Prostate gland (tissue), 2 donors: ENCODE measurements around the gene DIPK1B. TPM values are rescaled to one million over a fixed set of nuclear protein-coding genes. Genes with fewer than 3 reads are reported as not detected.
"Not testable (repeated sequence)": the region's sequence is repeated elsewhere in the genome, so short reads cannot be mapped to it uniquely, and the experiment has no call there.

ENCODE experiments used
- DNase-seq: peaks from one replicate; pipeline ENCODE4 v3.0.0-alpha.2; 2019; ENCODE audit warnings: low spot score
- H3K27ac ChIP-seq, 2 donors: fragments of 200-600 bp; sonication (generic); 2 replicates each; pipeline ENCODE4 v1.5.1; 2017 to 2019
- H3K27me3 ChIP-seq: fragments of 200-600 bp; sonication (generic); replicated peaks from 2 replicates; pipeline ENCODE4 v1.5.1; 2019; ENCODE audit not compliant: insufficient read depth
- H3K36me3 ChIP-seq, 2 donors: fragments of 200-600 bp; sonication (generic); 1 replicate in 1 of 2; 2 replicates in 1 of 2; pipeline versions ENCODE4 v1.5.1 to v1.8.1; 2017 to 2019
- H3K4me1 ChIP-seq: fragments of 200-600 bp; sonication (generic); replicated peaks from 2 replicates; pipeline ENCODE4 v1.5.1; 2019
- H3K4me3 ChIP-seq, 2 donors: fragments of 200-600 bp; sonication (generic); 2 replicates each; pipeline ENCODE4 v1.5.1; 2017 to 2019
- H3K9me3 ChIP-seq: fragments of 200-600 bp; sonication (generic); 2 replicates; pipeline ENCODE4 v1.5.1; 2017
- POLR2A ChIP-seq: fragments of 450-650 bp; IDR thresholded peaks from one replicate; pipeline ENCODE4 v1.6.1; 2016; ENCODE audit warnings: antibody characterized with exemption, mild to moderate bottlenecking
- POLR2AphosphoS5 ChIP-seq: sonication (generic); formaldehyde crosslinking; IDR thresholded peaks from one replicate; pipeline ENCODE4 v1.6.1; 2017; ENCODE audit warnings: antibody characterized with exemption
- WGBS: methylation state at CpG from one replicate; pipeline ENCODE4 v1.1.5; 2018; 5-methylcytosine and 5-hydroxymethylcytosine counted together
- intact Hi-C: fragments of 100-400 bp; cut with DNase I; formaldehyde crosslinking; loops from one replicate; pipeline ENCODE4 v1.14.2; 2022
- total RNA-seq, 2 donors: library from RNA; depleted of rRNA; stranded (reverse); fragments of >200 nt; gene quantifications; one replicate each; pipeline ENCODE4 v1.1.0, GENCODE V29; 2016
- TF ChIP-seq, protein P1 (sequence below), 4 experiments: fragments of 200-600 bp in 2 of 4; fragments of 450-650 bp in 2 of 4; sonication (generic) in 2 of 4; IDR thresholded peaks; 1 replicate in 3 of 4; 2 replicates in 1 of 4; pipeline ENCODE4 v1.5.1; 2016 to 2019; ENCODE audit warnings: antibody characterized with exemption in 4 of 4, mild to moderate bottlenecking in 2 of 4, moderate library complexity in 2 of 4

Gene DIPK1B
- total RNA-seq, 2 donors from 2014 or later, result 18.9 to 27.8 TPM

GRCh38 chr9:136762915-136763648 lies 50.7 kb downstream of the DIPK1B start:
- 18% methylated on average over 34 of the region's 37 CpGs for WGBS
- no peak overlapping the region for H3K27ac ChIP-seq
- no peak overlapping the region for H3K4me3 ChIP-seq
- TF ChIP-seq POLR2A (no peak), POLR2AphosphoS5 (no peak)
- TF ChIP-seq, protein P1, sequence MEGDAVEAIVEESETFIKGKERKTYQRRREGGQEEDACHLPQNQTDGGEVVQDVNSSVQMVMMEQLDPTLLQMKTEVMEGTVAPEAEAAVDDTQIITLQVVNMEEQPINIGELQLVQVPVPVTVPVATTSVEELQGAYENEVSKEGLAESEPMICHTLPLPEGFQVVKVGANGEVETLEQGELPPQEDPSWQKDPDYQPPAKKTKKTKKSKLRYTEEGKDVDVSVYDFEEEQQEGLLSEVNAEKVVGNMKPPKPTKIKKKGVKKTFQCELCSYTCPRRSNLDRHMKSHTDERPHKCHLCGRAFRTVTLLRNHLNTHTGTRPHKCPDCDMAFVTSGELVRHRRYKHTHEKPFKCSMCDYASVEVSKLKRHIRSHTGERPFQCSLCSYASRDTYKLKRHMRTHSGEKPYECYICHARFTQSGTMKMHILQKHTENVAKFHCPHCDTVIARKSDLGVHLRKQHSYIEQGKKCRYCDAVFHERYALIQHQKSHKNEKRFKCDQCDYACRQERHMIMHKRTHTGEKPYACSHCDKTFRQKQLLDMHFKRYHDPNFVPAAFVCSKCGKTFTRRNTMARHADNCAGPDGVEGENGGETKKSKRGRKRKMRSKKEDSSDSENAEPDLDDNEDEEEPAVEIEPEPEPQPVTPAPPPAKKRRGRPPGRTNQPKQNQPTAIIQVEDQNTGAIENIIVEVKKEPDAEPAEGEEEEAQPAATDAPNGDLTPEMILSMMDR (IDR thresholded peaks at IDR 0.05), result no peak
- H3K36me3 ChIP-seq, result no peaks in the 10 kb centered on the region
- H3K4me1 ChIP-seq, result no peaks in the 10 kb centered on the region
- DNase-seq, result no peak
- intact Hi-C loops, result no loop called here
- H3K9me3 ChIP-seq, result no peaks in the 10 kb centered on the region
- H3K27me3 ChIP-seq, result no peaks in the 10 kb centered on the region

DNA sequence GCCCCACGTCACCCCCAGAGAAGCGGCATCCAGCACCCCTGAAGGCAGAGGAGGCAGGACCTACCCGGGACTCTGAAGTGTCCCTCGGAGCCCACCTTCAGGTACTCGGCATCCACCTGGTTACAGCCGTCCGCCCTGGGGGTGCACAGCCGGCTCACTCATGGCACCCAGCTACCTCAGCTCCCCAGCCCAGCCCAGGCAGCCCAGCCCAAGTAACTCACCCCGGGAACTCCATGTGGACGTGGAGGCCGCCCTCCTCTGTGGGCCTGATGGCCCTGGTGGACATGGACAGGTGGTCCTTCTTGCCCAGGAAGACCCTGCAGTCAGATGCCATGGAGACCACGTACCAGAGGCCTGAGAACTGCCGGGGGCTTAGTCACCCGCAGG lies 51.3 kb downstream of the DIPK1B start:
- intact Hi-C loops, result no loop called here
- Histone ChIP-seq H3K4me1 (no peaks in the 10 kb centered on the region), H3K9me3 (no peaks in the 10 kb centered on the region), H3K27ac (no peak overlapping the region), H3K27me3 (no peaks in the 10 kb centered on the region), H3K4me3 (no peak overlapping the region), H3K36me3 (no peaks in the 10 kb centered on the region)
- TF ChIP-seq, protein P1 (IDR thresholded peaks at IDR 0.05), result no peak
- TF ChIP-seq POLR2AphosphoS5 (no peak), POLR2A (no peak)
- 72% methylated on average over 14 of the region's 14 CpGs for WGBS
- no peak for DNase-seq

- Histone ChIP-seq H3K27ac (no peak within 1 kb of the TSS), H3K4me1 (no peaks in the 10 kb centered on the region), H3K4me3 (no peak within 1 kb of the TSS), H3K27me3 (no peaks in the 10 kb centered on the region), H3K36me3 (no peaks in the 10 kb centered on the region), H3K9me3 (no peaks in the 10 kb centered on the region)
- no peak for DNase-seq
- intact Hi-C loops, result no loop called here
- TF ChIP-seq, protein P1 (IDR thresholded peaks at IDR 0.05), result no peak
- no peak for TF ChIP-seq POLR2AphosphoS5
- TF ChIP-seq POLR2A, result no peak
- WGBS, result 67% methylated on average over 11 of the region's 14 CpGs
These were observed 52.0 kb downstream of the DIPK1B start, which contains the start of gene LCN15 for GRCh38 chr9:136764301-136764891. LCN15 (minus strand) TSS chr9:136764518; CDS start chr9:136764488, 30 bp downstream.

DNA sequence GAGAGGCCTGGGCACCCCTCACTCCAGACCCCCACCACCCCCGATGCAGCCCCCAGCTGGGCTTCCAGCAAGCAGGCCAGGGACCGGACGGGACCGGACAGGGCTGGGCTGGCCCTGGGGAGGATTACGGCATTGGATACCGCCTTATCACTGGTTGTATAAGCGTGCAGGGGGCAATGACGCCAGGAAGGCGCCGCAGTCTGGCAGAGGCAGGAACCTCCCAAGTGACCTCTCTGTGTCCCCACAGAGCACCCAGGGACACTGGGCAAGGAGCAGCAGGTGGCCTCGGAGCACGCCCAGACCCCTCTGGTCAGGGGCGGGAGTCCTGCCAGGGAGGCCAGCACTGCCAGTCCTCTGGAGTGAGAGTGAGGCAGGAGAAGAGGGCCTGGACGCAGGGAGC lies 52.7 kb downstream of the DIPK1B start:
- H3K27ac ChIP-seq, result no peak overlapping the region
- 84% methylated on average over 14 of the region's 14 CpGs for WGBS
- no peak overlapping the region for H3K4me3 ChIP-seq
- H3K9me3 ChIP-seq, result no peaks in the 10 kb centered on the region
- H3K4me1 ChIP-seq, result no peaks in the 10 kb centered on the region
- intact Hi-C loops, result no loop called here
- DNase-seq, result no peak
- H3K36me3 ChIP-seq, result no peaks in the 10 kb centered on the region
- TF ChIP-seq POLR2AphosphoS5 (no peak), POLR2A (no peak)
- no peaks in the 10 kb centered on the region for H3K27me3 ChIP-seq

- H3K4me1 ChIP-seq, intact Hi-C loops, H3K9me3 ChIP-seq, H3K4me3 ChIP-seq, H3K36me3 ChIP-seq, DNase-seq, H3K27me3 ChIP-seq, H3K27ac ChIP-seq: not testable (repeated sequence)
- WGBS, result 83% methylated on average over 14 of the region's 14 CpGs
These were observed 53.5 kb downstream of the DIPK1B start for GRCh38 chr9:136765745-136766409.
